ENCODE measurements around the gene NUDT14. TPM values are rescaled to one million over a fixed set of nuclear protein-coding genes. Genes with fewer than 3 reads are reported as not detected.

Gene NUDT14
- total RNA-seq, 1 experiment from 2014 or later = 30.1 TPM

- Histone ChIP-seq H3K27me3 (ENCODE audit: low read length) (no peaks in the 10 kb centered on the region), H3K9me2 (replicated peaks; ENCODE audit: insufficient read depth, low read length) (no peaks in the 10 kb centered on the region), H3K27ac (ENCODE audit: low read length) (no peak overlapping the region), H2AFZ (ENCODE audit: low read length) (no peak overlapping the region), H4K20me1 (ENCODE audit: insufficient read depth, low read depth, low read length) (peaks cover 7% of the 10 kb centered on the region; the same call in 1 of the 2 replicates), H3K36me3 (ENCODE audit: insufficient read depth, low read length) (no peaks in the 10 kb centered on the region), H3K9ac (ENCODE audit: low read length) (no peak overlapping the region), H3K79me2 (ENCODE audit: low read length) (no peaks in the 10 kb centered on the region), H3K4me2 (ENCODE audit: low read depth, low read length, poor library complexity, severe bottlenecking) (no peak overlapping the region), H3K9me3 (ENCODE audit: low read length) (no peaks in the 10 kb centered on the region), H3K4me3 (ENCODE audit: low read length) (no peak overlapping the region), H3K4me1 (ENCODE audit: low read length) (peaks cover 3% of the 10 kb centered on the region; the same call in 1 of the 2 replicates)
- DNase-seq = peak; percentile 58
Observed at GRCh38 chr14:105165134-105165704, 15.9 kb downstream of the NUDT14 start.

DNA sequence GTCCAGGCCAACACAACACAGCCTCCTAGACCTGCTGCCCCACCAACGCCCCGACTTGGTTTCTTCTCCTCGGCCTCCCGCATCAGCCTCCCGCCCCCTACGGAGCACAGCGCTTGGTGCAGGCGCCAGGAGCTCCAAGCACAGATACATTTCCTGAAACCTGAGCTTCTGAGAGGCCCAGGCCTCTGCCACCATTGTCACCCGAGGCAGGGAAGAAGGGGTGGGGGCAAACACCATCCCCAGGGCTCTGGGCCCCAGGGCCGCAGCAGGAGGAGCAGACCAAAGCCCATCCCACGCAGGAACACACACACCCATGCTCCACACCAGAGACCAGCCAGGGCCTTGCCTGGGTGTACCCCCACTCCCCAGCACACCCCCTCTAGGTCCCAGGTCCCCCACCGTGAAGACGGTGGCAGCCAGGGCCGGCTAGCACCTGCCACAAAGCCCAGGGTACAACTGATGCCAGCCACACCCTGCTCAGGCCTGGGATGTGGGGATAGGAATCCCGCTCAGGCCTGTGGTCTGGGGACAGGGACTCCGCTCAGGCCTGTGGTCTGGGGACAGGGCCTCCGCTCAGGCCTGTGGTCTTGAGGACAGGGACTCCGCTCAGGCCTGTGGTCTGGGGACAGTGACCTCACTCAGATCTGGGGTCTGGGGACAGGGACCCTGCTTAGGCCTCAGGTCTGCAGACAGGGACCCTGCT is 17.9 kb downstream of the NUDT14 start:
- Histone ChIP-seq H3K27ac (ENCODE audit: low read length) (no peak overlapping the region), H3K4me3 (ENCODE audit: low read length) (no peak overlapping the region), H2AFZ (ENCODE audit: low read length) (no peak overlapping the region), H3K27me3 (ENCODE audit: low read length) (no peaks in the 10 kb centered on the region), H3K36me3 (ENCODE audit: insufficient read depth, low read length) (no peaks in the 10 kb centered on the region), H3K9me3 (ENCODE audit: low read length) (no peaks in the 10 kb centered on the region), H4K20me1 (ENCODE audit: insufficient read depth, low read depth, low read length) (peaks cover 7% of the 10 kb centered on the region; the same call in 1 of the 2 replicates), H3K4me1 (ENCODE audit: low read length) (no peaks in the 10 kb centered on the region), H3K9me2 (replicated peaks; ENCODE audit: insufficient read depth, low read length) (no peaks in the 10 kb centered on the region), H3K79me2 (ENCODE audit: low read length) (no peaks in the 10 kb centered on the region), H3K4me2 (ENCODE audit: low read depth, low read length, poor library complexity, severe bottlenecking) (no peak overlapping the region), H3K9ac (ENCODE audit: low read length) (no peak overlapping the region)
- no peak for DNase-seq

DNA sequence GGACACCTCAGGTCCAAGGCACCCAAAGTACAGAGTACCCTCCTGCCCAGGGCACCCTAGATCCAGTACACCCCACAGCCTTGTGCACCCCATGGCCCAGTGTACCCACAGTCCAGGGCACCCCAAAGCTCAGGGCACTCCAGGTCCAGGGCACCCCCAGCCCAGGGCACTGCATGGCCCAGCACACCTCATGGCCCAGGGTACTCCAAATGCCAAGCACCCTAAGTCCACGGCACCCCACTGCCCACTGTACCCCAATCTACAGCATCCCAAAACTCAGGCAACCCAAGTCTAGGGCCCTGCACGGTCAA is 18.5 kb downstream of the NUDT14 start:
- Histone ChIP-seq H3K79me2 (ENCODE audit: low read length) (no peaks in the 10 kb centered on the region), H2AFZ (ENCODE audit: low read length) (no peak overlapping the region), H3K9me3 (ENCODE audit: low read length) (no peaks in the 10 kb centered on the region), H3K9me2 (replicated peaks; ENCODE audit: insufficient read depth, low read length) (no peaks in the 10 kb centered on the region), H3K4me3 (ENCODE audit: low read length) (no peak overlapping the region), H3K27ac (ENCODE audit: low read length) (no peak overlapping the region), H3K27me3 (ENCODE audit: low read length) (no peaks in the 10 kb centered on the region), H3K36me3 (ENCODE audit: insufficient read depth, low read length) (no peaks in the 10 kb centered on the region), H3K9ac (ENCODE audit: low read length) (no peak overlapping the region), H3K4me2 (ENCODE audit: low read depth, low read length, poor library complexity, severe bottlenecking) (no peak overlapping the region), H4K20me1 (ENCODE audit: insufficient read depth, low read depth, low read length) (peaks cover 7% of the 10 kb centered on the region; the same call in 1 of the 2 replicates), H3K4me1 (ENCODE audit: low read length) (no peaks in the 10 kb centered on the region)
- DNase-seq = no peak

DNA sequence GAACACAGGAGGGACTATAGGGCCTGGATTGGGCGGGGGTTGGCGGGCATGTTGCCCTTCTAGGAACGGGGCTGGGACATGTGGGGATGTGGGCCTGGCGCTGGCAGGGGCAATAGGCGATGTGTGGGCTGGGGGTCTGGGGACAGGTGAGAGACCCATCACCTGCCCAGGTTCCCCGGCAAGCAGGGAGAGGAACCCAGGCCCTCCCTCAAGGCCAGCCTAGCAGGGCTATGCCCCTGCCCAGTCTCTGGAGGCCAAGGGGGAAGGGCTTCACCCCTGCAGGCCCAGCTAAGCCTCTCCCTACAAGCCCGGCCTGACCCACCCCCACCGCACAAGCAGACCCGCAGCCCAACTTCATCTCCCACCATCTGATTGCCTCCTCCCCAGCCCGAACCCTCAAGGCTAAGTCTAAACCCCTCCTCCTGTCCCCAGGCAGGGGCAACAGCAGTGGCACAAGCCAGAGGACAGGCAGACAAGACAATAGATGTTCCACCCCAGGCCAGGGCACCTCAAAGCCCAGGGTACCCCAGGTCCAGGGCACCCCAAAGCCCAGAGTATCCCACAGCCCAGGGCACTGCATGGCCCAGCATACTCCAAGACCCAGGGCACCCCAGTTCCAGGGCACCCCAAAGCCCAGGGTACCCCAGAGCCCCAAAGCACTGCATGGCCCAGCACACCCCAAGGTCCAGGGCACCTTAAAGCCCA is 19.0 kb downstream of the NUDT14 start:
- H3K36me3 ChIP-seq (ENCODE audit: insufficient read depth, low read length) = no peaks in the 10 kb centered on the region
- H3K9ac ChIP-seq (ENCODE audit: low read length) = no peak overlapping the region
- no peak for DNase-seq
- no peak overlapping the region for H3K4me3 ChIP-seq (ENCODE audit: low read length)
- H3K79me2 ChIP-seq (ENCODE audit: low read length) = no peaks in the 10 kb centered on the region
- H3K27me3 ChIP-seq (ENCODE audit: low read length) = no peaks in the 10 kb centered on the region
- no peaks in the 10 kb centered on the region for H3K4me1 ChIP-seq (ENCODE audit: low read length)
- peaks cover 7% of the 10 kb centered on the region; the same call in 1 of the 2 replicates for H4K20me1 ChIP-seq (ENCODE audit: insufficient read depth, low read depth, low read length)
- no peak overlapping the region for H3K4me2 ChIP-seq (ENCODE audit: low read depth, low read length, poor library complexity, severe bottlenecking)
- H3K9me3 ChIP-seq (ENCODE audit: low read length) = no peaks in the 10 kb centered on the region
- no peaks in the 10 kb centered on the region for H3K9me2 ChIP-seq (replicated peaks; ENCODE audit: insufficient read depth, low read length)
- no peak overlapping the region for H3K27ac ChIP-seq (ENCODE audit: low read length)
- no peak overlapping the region for H2AFZ ChIP-seq (ENCODE audit: low read length)

GRCh38 chr14:105161309-105161708 is 19.8 kb downstream of the NUDT14 start:
- no peaks in the 10 kb centered on the region for H3K27me3 ChIP-seq (ENCODE audit: low read length)
- H3K9ac ChIP-seq (ENCODE audit: low read length) = no peak overlapping the region
- H3K36me3 ChIP-seq (ENCODE audit: insufficient read depth, low read length) = no peaks in the 10 kb centered on the region
- no peak overlapping the region for H2AFZ ChIP-seq (ENCODE audit: low read length)
- no peaks in the 10 kb centered on the region for H3K79me2 ChIP-seq (ENCODE audit: low read length)
- peaks cover 7% of the 10 kb centered on the region; the same call in 1 of the 2 replicates for H4K20me1 ChIP-seq (ENCODE audit: insufficient read depth, low read depth, low read length)
- no peak overlapping the region for H3K4me3 ChIP-seq (ENCODE audit: low read length)
- DNase-seq = no peak
- H3K9me3 ChIP-seq (ENCODE audit: low read length) = no peaks in the 10 kb centered on the region
- no peaks in the 10 kb centered on the region for H3K4me1 ChIP-seq (ENCODE audit: low read length)
- no peaks in the 10 kb centered on the region for H3K9me2 ChIP-seq (replicated peaks; ENCODE audit: insufficient read depth, low read length)
- no peak overlapping the region for H3K27ac ChIP-seq (ENCODE audit: low read length)
- no peak overlapping the region for H3K4me2 ChIP-seq (ENCODE audit: low read depth, low read length, poor library complexity, severe bottlenecking)

DNA sequence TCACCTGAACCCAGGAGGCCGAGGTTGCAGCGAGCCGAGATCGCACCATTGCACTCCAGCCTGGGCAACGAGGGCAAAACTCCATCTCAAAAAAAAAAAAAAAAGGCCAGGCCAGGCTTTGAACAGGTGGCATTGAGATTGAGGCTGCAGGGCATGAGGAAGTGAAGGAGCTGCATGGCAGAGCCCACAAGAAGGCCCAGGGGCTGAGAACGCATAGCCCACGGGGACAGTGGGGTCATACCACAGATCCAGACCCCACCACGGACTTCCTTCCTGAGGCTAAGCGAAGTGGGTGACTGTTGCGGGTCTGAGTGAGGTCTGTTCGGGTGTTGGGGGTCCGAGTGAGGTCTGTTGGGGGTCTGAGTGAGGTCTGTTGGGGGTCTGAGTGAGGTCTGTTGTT is 20.3 kb downstream of the NUDT14 start:
- H3K4me2 ChIP-seq (ENCODE audit: low read depth, low read length, poor library complexity, severe bottlenecking) = no peak overlapping the region
- H3K4me1 ChIP-seq (ENCODE audit: low read length) = no peaks in the 10 kb centered on the region
- no peak overlapping the region for H2AFZ ChIP-seq (ENCODE audit: low read length)
- no peak overlapping the region for H3K4me3 ChIP-seq (ENCODE audit: low read length)
- H3K9me3 ChIP-seq (ENCODE audit: low read length) = no peaks in the 10 kb centered on the region
- H3K27ac ChIP-seq (ENCODE audit: low read length) = no peak overlapping the region
- no peaks in the 10 kb centered on the region for H3K27me3 ChIP-seq (ENCODE audit: low read length)
- no peak for DNase-seq
- H3K9ac ChIP-seq (ENCODE audit: low read length) = no peak overlapping the region
- no peaks in the 10 kb centered on the region for H3K79me2 ChIP-seq (ENCODE audit: low read length)
- H4K20me1 ChIP-seq (ENCODE audit: insufficient read depth, low read depth, low read length) = peaks cover 3% of the 10 kb centered on the region; the same call in 1 of the 2 replicates
- no peaks in the 10 kb centered on the region for H3K36me3 ChIP-seq (ENCODE audit: insufficient read depth, low read length)
- no peaks in the 10 kb centered on the region for H3K9me2 ChIP-seq (replicated peaks; ENCODE audit: insufficient read depth, low read length)

DNA sequence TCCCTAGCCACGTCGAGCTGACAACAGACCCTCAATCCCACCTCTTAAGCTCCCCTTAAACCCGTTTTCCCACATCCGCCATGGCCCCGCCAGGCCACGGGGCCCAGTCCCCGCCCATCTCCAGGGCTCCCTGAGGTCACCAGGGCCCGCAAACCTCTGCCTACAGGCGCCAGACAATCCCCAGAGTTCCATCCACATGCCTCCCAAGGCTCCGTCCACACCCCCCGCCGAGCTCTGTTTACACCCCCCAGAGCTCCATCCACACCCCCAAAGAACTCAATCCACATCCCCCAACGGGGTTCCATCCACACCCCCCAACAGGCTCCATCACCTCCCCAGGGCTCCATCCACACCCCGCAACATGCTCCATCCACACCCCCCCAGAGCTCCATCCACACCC is 21.8 kb downstream of the NUDT14 start:
- no peak for DNase-seq

GRCh38 chr14:105158794-105159193 is 22.3 kb downstream of the NUDT14 start:
- H4K20me1 ChIP-seq (ENCODE audit: insufficient read depth, low read depth, low read length) = no peaks in the 10 kb centered on the region; the same call in 1 of the 2 replicates
- H3K27ac ChIP-seq (ENCODE audit: low read length) = no peak overlapping the region
- no peak overlapping the region for H3K4me3 ChIP-seq (ENCODE audit: low read length)
- H3K79me2 ChIP-seq (ENCODE audit: low read length) = no peaks in the 10 kb centered on the region
- H2AFZ ChIP-seq (ENCODE audit: low read length) = no peak overlapping the region
- H3K27me3 ChIP-seq (ENCODE audit: low read length) = no peaks in the 10 kb centered on the region
- no peaks in the 10 kb centered on the region for H3K4me1 ChIP-seq (ENCODE audit: low read length)
- H3K9me3 ChIP-seq (ENCODE audit: low read length) = no peaks in the 10 kb centered on the region
- no peaks in the 10 kb centered on the region for H3K36me3 ChIP-seq (ENCODE audit: insufficient read depth, low read length)
- DNase-seq = no peak
- no peaks in the 10 kb centered on the region for H3K9me2 ChIP-seq (replicated peaks; ENCODE audit: insufficient read depth, low read length)
- H3K4me2 ChIP-seq (ENCODE audit: low read depth, low read length, poor library complexity, severe bottlenecking) = no peak overlapping the region
- H3K9ac ChIP-seq (ENCODE audit: low read length) = no peak overlapping the region

More for the DNA sequence above, 21.8 kb downstream of the NUDT14 start:
- Histone ChIP-seq H3K27me3 (ENCODE audit: low read length) (no peaks in the 10 kb centered on the region), H3K36me3 (ENCODE audit: insufficient read depth, low read length) (no peaks in the 10 kb centered on the region), H4K20me1 (ENCODE audit: insufficient read depth, low read depth, low read length) (no peaks in the 10 kb centered on the region; the same call in 1 of the 2 replicates), H3K9me2 (replicated peaks; ENCODE audit: insufficient read depth, low read length) (no peaks in the 10 kb centered on the region), H3K9me3 (ENCODE audit: low read length) (no peaks in the 10 kb centered on the region), H2AFZ (ENCODE audit: low read length) (no peak overlapping the region), H3K27ac (ENCODE audit: low read length) (no peak overlapping the region), H3K9ac (ENCODE audit: low read length) (no peak overlapping the region), H3K4me2 (ENCODE audit: low read depth, low read length, poor library complexity, severe bottlenecking) (no peak overlapping the region), H3K79me2 (ENCODE audit: low read length) (no peaks in the 10 kb centered on the region), H3K4me3 (ENCODE audit: low read length) (no peak overlapping the region), H3K4me1 (ENCODE audit: low read length) (no peaks in the 10 kb centered on the region)

All from Karpas-422 (cell line).